ENCODE results near the gene ERMARD.

The ERMARD gene

GRCh38 chr6:169798764-169799473 lies 47.5 kb downstream of the ERMARD start:
- H2BK120ac ChIP-seq (ENCODE audit: low read depth, low read length) = no peak overlapping the region
- H3K9me3 ChIP-seq (replicated peaks in 1 of 2; ENCODE audit: control insufficient read depth in 2 of 2, insufficient read depth in 1 of 2, low read depth in 1 of 2, low read length in 2 of 2) = no peaks in the 10 kb centered on the region
- H3K23ac ChIP-seq (ENCODE audit: low read depth, low read length, poor library complexity) = no peak overlapping the region
- no peak overlapping the region for H3K4me3 ChIP-seq (ENCODE audit: low read length in 2 of 2)
- H3K27ac ChIP-seq (replicated peaks; ENCODE audit: low read length) = no peak overlapping the region
- no peak overlapping the region for H2AFZ ChIP-seq (ENCODE audit: low read length)
- no peak overlapping the region for H2BK12ac ChIP-seq (ENCODE audit: low read length)
- no peak overlapping the region for H3K9ac ChIP-seq (ENCODE audit: low read depth, low read length, poor library complexity)
- no peak overlapping the region for H4K91ac ChIP-seq (ENCODE audit: low read depth, low read length, poor library complexity)
- H3K4me1 ChIP-seq (ENCODE audit: control insufficient read depth in 2 of 2, insufficient read depth in 1 of 2, low read depth in 1 of 2, low read length in 2 of 2) = peaks cover 11 to 22% of the 10 kb centered on the region in 2 donors
- no peak overlapping the region for H3K14ac ChIP-seq (ENCODE audit: low read length)
- no peaks in the 10 kb centered on the region for H3K27me3 ChIP-seq (ENCODE audit: control insufficient read depth in 3 of 3, insufficient read depth in 3 of 3, low read depth in 1 of 3, low read length in 3 of 3)
- no peak overlapping the region for H3K4me2 ChIP-seq (ENCODE audit: insufficient read depth, low read length, poor library complexity, severe bottlenecking)
- no peak for DNase-seq (ENCODE audit: low spot score)
- H3K79me1 ChIP-seq (ENCODE audit: low read depth, low read length) = no peaks in the 10 kb centered on the region
- H3K18ac ChIP-seq (ENCODE audit: low read length) = no peak overlapping the region
- no peak overlapping the region for H2AK5ac ChIP-seq (ENCODE audit: low read depth, low read length)
- no peak overlapping the region for H4K8ac ChIP-seq (ENCODE audit: low read depth, low read length)
- no peak overlapping the region for H2BK15ac ChIP-seq (ENCODE audit: low read length)
- no peak overlapping the region for H2BK5ac ChIP-seq (ENCODE audit: low read length)
- H3K4ac ChIP-seq (ENCODE audit: low read length) = no peak overlapping the region
- WGBS, 2 donors (ENCODE audit: extremely low coverage in 2 of 2, insufficient read length in 2 of 2, insufficient replicate concordance in 1 of 2) = no CpG with 5 or more reads among the region's 10 CpGs
- no peaks in the 10 kb centered on the region for H3K36me3 ChIP-seq (replicated peaks in 1 of 2; ENCODE audit: control insufficient read depth in 2 of 2, insufficient read depth in 2 of 2, low read length in 2 of 2)

GRCh38 chr6:169799474-169799926 lies 48.1 kb downstream of the ERMARD start:
- Histone ChIP-seq H2BK12ac (ENCODE audit: low read length) (no peak overlapping the region), H2AK5ac (ENCODE audit: low read depth, low read length) (no peak overlapping the region), H4K8ac (ENCODE audit: low read depth, low read length) (no peak overlapping the region), H3K27ac (replicated peaks; ENCODE audit: low read length) (no peak overlapping the region), H3K18ac (ENCODE audit: low read length) (no peak overlapping the region), H2BK15ac (ENCODE audit: low read length) (no peak overlapping the region), H3K4ac (ENCODE audit: low read length) (no peak overlapping the region), H3K9ac (ENCODE audit: low read depth, low read length, poor library complexity) (no peak overlapping the region), H4K91ac (ENCODE audit: low read depth, low read length, poor library complexity) (no peak overlapping the region), H3K23ac (ENCODE audit: low read depth, low read length, poor library complexity) (no peak overlapping the region), H3K36me3 (replicated peaks in 1 of 2; ENCODE audit: control insufficient read depth in 2 of 2, insufficient read depth in 2 of 2, low read length in 2 of 2) (no peaks in the 10 kb centered on the region), H3K27me3 (ENCODE audit: control insufficient read depth in 3 of 3, insufficient read depth in 3 of 3, low read depth in 1 of 3, low read length in 3 of 3) (no peaks in the 10 kb centered on the region), H2AFZ (ENCODE audit: low read length) (no peak overlapping the region), H3K79me1 (ENCODE audit: low read depth, low read length) (no peaks in the 10 kb centered on the region), H3K4me3 (ENCODE audit: low read length in 2 of 2) (no peak overlapping the region), H2BK120ac (ENCODE audit: low read depth, low read length) (no peak overlapping the region), H2BK5ac (ENCODE audit: low read length) (no peak overlapping the region), H3K4me1 (ENCODE audit: control insufficient read depth in 2 of 2, insufficient read depth in 1 of 2, low read depth in 1 of 2, low read length in 2 of 2) (peaks cover 11 to 22% of the 10 kb centered on the region in 2 donors), H3K14ac (ENCODE audit: low read length) (no peak overlapping the region), H3K4me2 (ENCODE audit: insufficient read depth, low read length, poor library complexity, severe bottlenecking) (no peak overlapping the region), H3K9me3 (replicated peaks in 1 of 2; ENCODE audit: control insufficient read depth in 2 of 2, insufficient read depth in 1 of 2, low read depth in 1 of 2, low read length in 2 of 2) (no peaks in the 10 kb centered on the region)
- DNase-seq (ENCODE audit: low spot score) = no peak
- WGBS, 2 donors (ENCODE audit: extremely low coverage in 2 of 2, insufficient read length in 2 of 2, insufficient replicate concordance in 1 of 2) = no CpG with 5 or more reads among the region's 7 CpGs

- no peak overlapping the region for H3K27ac ChIP-seq (replicated peaks; ENCODE audit: low read length)
- H3K36me3 ChIP-seq (replicated peaks in 1 of 2; ENCODE audit: control insufficient read depth in 2 of 2, insufficient read depth in 2 of 2, low read length in 2 of 2) = no peaks in the 10 kb centered on the region
- no peaks in the 10 kb centered on the region for H3K9me3 ChIP-seq (replicated peaks in 1 of 2; ENCODE audit: control insufficient read depth in 2 of 2, insufficient read depth in 1 of 2, low read depth in 1 of 2, low read length in 2 of 2)
- H3K4ac ChIP-seq (ENCODE audit: low read length) = no peak overlapping the region
- peak overlapping the region; percentile 72 for H2AFZ ChIP-seq (ENCODE audit: low read length)
- H3K27me3 ChIP-seq (ENCODE audit: control insufficient read depth in 3 of 3, insufficient read depth in 3 of 3, low read depth in 1 of 3, low read length in 3 of 3) = no peaks in the 10 kb centered on the region
- no peak overlapping the region for H3K4me2 ChIP-seq (ENCODE audit: insufficient read depth, low read length, poor library complexity, severe bottlenecking)
- no peak overlapping the region for H2AK5ac ChIP-seq (ENCODE audit: low read depth, low read length)
- H4K8ac ChIP-seq (ENCODE audit: low read depth, low read length) = no peak overlapping the region
- no peak overlapping the region for H2BK12ac ChIP-seq (ENCODE audit: low read length)
- no peaks in the 10 kb centered on the region for H3K79me1 ChIP-seq (ENCODE audit: low read depth, low read length)
- no peak overlapping the region for H3K4me3 ChIP-seq (ENCODE audit: low read length in 2 of 2)
- H3K4me1 ChIP-seq (ENCODE audit: control insufficient read depth in 2 of 2, insufficient read depth in 1 of 2, low read depth in 1 of 2, low read length in 2 of 2) = peaks cover 11 to 22% of the 10 kb centered on the region in 2 donors
- no peak overlapping the region for H3K14ac ChIP-seq (ENCODE audit: low read length)
- no peak overlapping the region for H3K23ac ChIP-seq (ENCODE audit: low read depth, low read length, poor library complexity)
- no peak overlapping the region for H4K91ac ChIP-seq (ENCODE audit: low read depth, low read length, poor library complexity)
- no peak overlapping the region for H3K18ac ChIP-seq (ENCODE audit: low read length)
- no peak for DNase-seq (ENCODE audit: low spot score)
- peak overlapping the region; percentile 67 for H3K9ac ChIP-seq (ENCODE audit: low read depth, low read length, poor library complexity)
- no peak overlapping the region for H2BK5ac ChIP-seq (ENCODE audit: low read length)
- no peak overlapping the region for H2BK15ac ChIP-seq (ENCODE audit: low read length)
- H2BK120ac ChIP-seq (ENCODE audit: low read depth, low read length) = no peak overlapping the region
- WGBS, 2 donors (ENCODE audit: extremely low coverage in 2 of 2, insufficient read length in 2 of 2, insufficient replicate concordance in 1 of 2) = no CpG with 5 or more reads among the region's 9 CpGs
These were observed 48.8 kb downstream of the ERMARD start for GRCh38 chr6:169800116-169800667.

GRCh38 chr6:169800668-169801395 lies 49.4 kb downstream of the ERMARD start:
- Histone ChIP-seq H3K4me1 (ENCODE audit: control insufficient read depth in 2 of 2, insufficient read depth in 1 of 2, low read depth in 1 of 2, low read length in 2 of 2) (peaks cover 11 to 22% of the 10 kb centered on the region in 2 donors), H3K14ac (ENCODE audit: low read length) (peak overlapping the region; percentile 59), H3K36me3 (replicated peaks in 1 of 2; ENCODE audit: control insufficient read depth in 2 of 2, insufficient read depth in 2 of 2, low read length in 2 of 2) (no peaks in the 10 kb centered on the region), H3K79me1 (ENCODE audit: low read depth, low read length) (no peaks in the 10 kb centered on the region), H3K4me2 (ENCODE audit: insufficient read depth, low read length, poor library complexity, severe bottlenecking) (no peak overlapping the region), H3K27me3 (ENCODE audit: control insufficient read depth in 3 of 3, insufficient read depth in 3 of 3, low read depth in 1 of 3, low read length in 3 of 3) (no peaks in the 10 kb centered on the region), H2BK5ac (ENCODE audit: low read length) (no peak overlapping the region), H4K91ac (ENCODE audit: low read depth, low read length, poor library complexity) (no peak overlapping the region), H2BK15ac (ENCODE audit: low read length) (peak overlapping the region; percentile 80), H3K27ac (replicated peaks; ENCODE audit: low read length) (no peak overlapping the region), H4K8ac (ENCODE audit: low read depth, low read length) (no peak overlapping the region), H3K9ac (ENCODE audit: low read depth, low read length, poor library complexity) (peak overlapping the region; percentile 7), H3K23ac (ENCODE audit: low read depth, low read length, poor library complexity) (no peak overlapping the region), H3K4me3 (ENCODE audit: low read length in 2 of 2) (no peak overlapping the region), H2AFZ (ENCODE audit: low read length) (peak overlapping the region; percentile 72), H2BK120ac (ENCODE audit: low read depth, low read length) (no peak overlapping the region), H3K9me3 (replicated peaks in 1 of 2; ENCODE audit: control insufficient read depth in 2 of 2, insufficient read depth in 1 of 2, low read depth in 1 of 2, low read length in 2 of 2) (no peaks in the 10 kb centered on the region), H3K18ac (ENCODE audit: low read length) (peak overlapping the region; percentile 88), H2BK12ac (ENCODE audit: low read length) (peak overlapping the region; percentile 47), H2AK5ac (ENCODE audit: low read depth, low read length) (no peak overlapping the region), H3K4ac (ENCODE audit: low read length) (no peak overlapping the region)
- WGBS, 2 donors (ENCODE audit: extremely low coverage in 2 of 2, insufficient read length in 2 of 2, insufficient replicate concordance in 1 of 2) = no CpG with 5 or more reads among the region's 13 CpGs
- no peak for DNase-seq (ENCODE audit: low spot score)
